GM19351 (cell line): ENCODE data around the gene TRPM3.
"Not testable (repeated sequence)": the region's sequence is repeated elsewhere in the genome, so short reads cannot be mapped to it uniquely, and the experiment has no call there.

Source experiments
- ATAC-seq: cut with Tn5 transposase; IDR thresholded peaks from one replicate; pipeline ENCODE4 v1.9.1; 2021; ENCODE audit warnings: mild to moderate bottlenecking, moderate library complexity; ENCODE audit not compliant: unreplicated experiment

TRPM3 gene

GRCh38 chr9:70778568-70778967, 342.9 kb downstream of the TRPM3 start:
- ATAC-seq: no peak

GRCh38 chr9:70773579-70773978, 347.8 kb downstream of the TRPM3 start:
- ATAC-seq: no peak

GRCh38 chr9:70772601-70773000, 348.8 kb downstream of the TRPM3 start:
- ATAC-seq: no peak

- no peak for ATAC-seq
Measured at GRCh38 chr9:70765946-70766345, 355.5 kb downstream of the TRPM3 start.

GRCh38 chr9:70761139-70761670, 360.2 kb downstream of the TRPM3 start:
- no peak for ATAC-seq

- ATAC-seq: no peak
Measured at GRCh38 chr9:70760228-70760627, 361.2 kb downstream of the TRPM3 start.

GRCh38 chr9:70753311-70753710, 368.1 kb downstream of the TRPM3 start:
- ATAC-seq: no peak

GRCh38 chr9:70749066-70749465, 372.4 kb downstream of the TRPM3 start:
- ATAC-seq: no peak

- no peak for ATAC-seq
Measured at GRCh38 chr9:70747261-70747718, 374.1 kb downstream of the TRPM3 start.

GRCh38 chr9:70746760-70747159, 374.7 kb downstream of the TRPM3 start:
- ATAC-seq: no peak

GRCh38 chr9:70746316-70746715, 375.1 kb downstream of the TRPM3 start:
- ATAC-seq: no peak

- not testable (repeated sequence) for ATAC-seq
Measured at GRCh38 chr9:70724794-70725193, 396.6 kb downstream of the TRPM3 start.

GRCh38 chr9:70724025-70724424, 397.4 kb downstream of the TRPM3 start:
- not testable (repeated sequence) for ATAC-seq

- ATAC-seq: not testable (repeated sequence)
Measured at GRCh38 chr9:70706797-70707196, 414.6 kb downstream of the TRPM3 start.

GRCh38 chr9:70701163-70701562, 420.3 kb downstream of the TRPM3 start:
- ATAC-seq: no peak

GRCh38 chr9:70696694-70697335, 424.6 kb downstream of the TRPM3 start:
- no peak for ATAC-seq

GRCh38 chr9:70694758-70695157, 426.7 kb downstream of the TRPM3 start:
- no peak for ATAC-seq

- ATAC-seq: no peak
Measured at GRCh38 chr9:70693186-70693585, 428.2 kb downstream of the TRPM3 start.

GRCh38 chr9:70692431-70692830, 429.0 kb downstream of the TRPM3 start:
- no peak for ATAC-seq

GRCh38 chr9:70688704-70689103, 432.7 kb downstream of the TRPM3 start:
- ATAC-seq: no peak

GRCh38 chr9:70683841-70684240, 437.6 kb downstream of the TRPM3 start:
- ATAC-seq: no peak

- ATAC-seq: no peak
Measured at GRCh38 chr9:70682298-70682697, 439.1 kb downstream of the TRPM3 start.

- ATAC-seq: no peak
Measured at GRCh38 chr9:70679845-70680244, 441.6 kb downstream of the TRPM3 start.
